A172 (cell line): Measurements from ENCODE around the gene BRMS1L. TPM values are rescaled to one million over a fixed set of nuclear protein-coding genes. Genes with fewer than 3 reads are reported as not detected.

Experiments used
- DNase-seq: peaks from one replicate; pipeline ENCODE4 v3.0.0-alpha.2; 2015; ENCODE audit warnings: low spot score
- total RNA-seq: library from RNA; depleted of rRNA; stranded (reverse); fragments of >200 nt; shearing (Covaris generic); gene quantifications from 2 replicates; pipeline ENCODE4 v1.2.3, GENCODE V29; 2014

BRMS1L gene
- total RNA-seq, 1 experiment from 2014 or later: 4.1 TPM

- DNase-seq: no peak
Observed at GRCh38 chr14:35865611-35866324, 39.6 kb downstream of the BRMS1L start.

- no peak for DNase-seq
Observed at GRCh38 chr14:35866595-35867279, 40.6 kb downstream of the BRMS1L start.

- no peak for DNase-seq
Observed at GRCh38 chr14:35867280-35867629, 41.1 kb downstream of the BRMS1L start.

- DNase-seq: no peak
Observed at GRCh38 chr14:35875296-35875695, 49.2 kb downstream of the BRMS1L start.

- peak; percentile 3 for DNase-seq
Observed at GRCh38 chr14:35877276-35877675, 51.1 kb downstream of the BRMS1L start.

GRCh38 chr14:35878272-35879150 lies 52.4 kb downstream of the BRMS1L start:
- peak; percentile 88 for DNase-seq

- DNase-seq: no peak
Observed at GRCh38 chr14:35879151-35879648, 53.1 kb downstream of the BRMS1L start.

GRCh38 chr14:35879654-35880249 lies 53.6 kb downstream of the BRMS1L start:
- peak; percentile 1 for DNase-seq

- DNase-seq: no peak
Observed at GRCh38 chr14:35881280-35881679, 55.1 kb downstream of the BRMS1L start.

GRCh38 chr14:35883677-35884293 lies 57.6 kb downstream of the BRMS1L start:
- DNase-seq: peak; percentile 12

GRCh38 chr14:35890308-35890707 lies 64.2 kb downstream of the BRMS1L start:
- no peak for DNase-seq

GRCh38 chr14:35895256-35895655 lies 69.1 kb downstream of the BRMS1L start:
- DNase-seq: no peak

- no peak for DNase-seq
Observed at GRCh38 chr14:35897616-35898111, 71.5 kb downstream of the BRMS1L start.

GRCh38 chr14:35898217-35898775 lies 72.2 kb downstream of the BRMS1L start:
- no peak for DNase-seq

- no peak for DNase-seq
Observed at GRCh38 chr14:35900741-35901140, 74.6 kb downstream of the BRMS1L start.

- DNase-seq: no peak
Observed at GRCh38 chr14:35909665-35910064, 83.5 kb downstream of the BRMS1L start.

GRCh38 chr14:35910191-35910590 lies 84.1 kb downstream of the BRMS1L start:
- no peak for DNase-seq

- DNase-seq: no peak
Observed at GRCh38 chr14:35911097-35911496, 85.0 kb downstream of the BRMS1L start.

GRCh38 chr14:35915185-35915584 lies 89.0 kb downstream of the BRMS1L start:
- no peak for DNase-seq

- DNase-seq: no peak
Observed at GRCh38 chr14:35915775-35916174, 89.6 kb downstream of the BRMS1L start.
